HG03558 (cell line): ENCODE data around the gene UBE2E1.
"Not testable (repeated sequence)": the region's sequence is repeated elsewhere in the genome, so short reads cannot be mapped to it uniquely, and the experiment has no call there.

Experiments used
- ATAC-seq: cut with Tn5 transposase; IDR thresholded peaks from one replicate; pipeline ENCODE4 v1.9.1; 2021; ENCODE audit warnings: moderate number of reproducible peaks; ENCODE audit not compliant: unreplicated experiment; ENCODE audit errors: extremely low read depth

UBE2E1 gene

GRCh38 chr3:23837286-23837685 lies 31.5 kb downstream of the UBE2E1 start:
- ATAC-seq = no peak

- ATAC-seq = no peak
These were observed 31.9 kb downstream of the UBE2E1 start for GRCh38 chr3:23837691-23838090.

- ATAC-seq = no peak
These were observed 34.8 kb downstream of the UBE2E1 start for GRCh38 chr3:23840521-23840920.

DNA sequence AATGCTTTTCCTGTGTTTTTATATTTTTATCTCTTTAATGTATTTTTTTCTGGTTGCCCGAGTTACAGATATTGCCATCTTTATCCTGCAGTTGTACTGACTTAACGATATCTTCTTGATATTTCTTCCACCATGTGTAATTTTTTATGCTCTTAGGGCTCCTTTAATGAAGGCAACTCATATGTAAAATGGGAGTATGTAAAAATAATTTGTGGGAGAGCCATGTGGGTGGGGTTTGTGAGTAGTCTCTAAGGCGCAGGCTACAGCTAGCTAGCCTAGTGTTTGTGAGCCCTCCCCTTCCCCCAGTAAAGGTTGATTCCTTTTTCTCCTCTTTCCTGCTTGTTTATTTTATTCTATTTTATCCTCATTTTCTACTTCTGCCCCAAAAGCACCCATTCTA lies 38.1 kb downstream of the UBE2E1 start:
- no peak for ATAC-seq

DNA sequence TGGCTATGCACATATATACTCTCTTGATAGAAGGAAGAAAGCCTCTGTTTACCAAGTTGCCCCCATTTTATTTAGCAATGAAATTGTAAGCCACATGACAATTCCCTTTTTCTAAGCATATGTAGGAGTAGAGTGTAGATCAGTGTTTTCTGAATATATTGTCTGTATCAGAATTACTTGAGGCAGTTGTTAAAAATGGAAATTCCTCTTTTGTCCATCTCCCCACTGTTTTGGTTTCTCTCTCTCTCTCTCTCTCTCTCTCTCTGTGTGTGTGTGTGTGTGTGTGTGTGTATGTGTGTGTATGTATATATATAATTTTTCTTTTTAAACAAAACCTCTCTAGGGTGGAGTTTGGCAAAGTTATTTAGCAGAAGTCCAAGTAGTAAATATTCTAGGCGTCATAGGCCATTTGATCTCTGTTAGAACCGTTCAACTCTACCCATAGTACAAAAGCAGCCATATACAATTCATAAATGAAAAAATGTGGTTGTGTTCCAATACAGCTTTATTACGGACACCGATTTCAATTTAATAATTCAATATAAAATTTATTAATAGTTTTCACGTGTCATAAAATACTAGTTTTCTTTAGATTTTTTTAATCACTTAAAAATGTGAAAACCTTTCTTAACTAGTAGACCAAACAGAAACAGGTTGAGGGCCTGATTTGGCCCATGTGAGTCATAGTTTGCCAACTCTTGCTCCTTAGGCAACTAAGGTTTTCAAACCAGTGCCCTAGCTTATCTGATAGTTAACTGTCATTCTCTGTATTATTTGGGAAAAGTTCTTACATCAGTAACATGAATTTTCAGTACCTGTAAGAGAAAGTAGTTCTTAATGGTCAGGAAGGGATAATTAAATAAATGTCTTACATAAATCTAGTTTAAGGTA lies 39.8 kb downstream of the UBE2E1 start:
- ATAC-seq = no peak

DNA sequence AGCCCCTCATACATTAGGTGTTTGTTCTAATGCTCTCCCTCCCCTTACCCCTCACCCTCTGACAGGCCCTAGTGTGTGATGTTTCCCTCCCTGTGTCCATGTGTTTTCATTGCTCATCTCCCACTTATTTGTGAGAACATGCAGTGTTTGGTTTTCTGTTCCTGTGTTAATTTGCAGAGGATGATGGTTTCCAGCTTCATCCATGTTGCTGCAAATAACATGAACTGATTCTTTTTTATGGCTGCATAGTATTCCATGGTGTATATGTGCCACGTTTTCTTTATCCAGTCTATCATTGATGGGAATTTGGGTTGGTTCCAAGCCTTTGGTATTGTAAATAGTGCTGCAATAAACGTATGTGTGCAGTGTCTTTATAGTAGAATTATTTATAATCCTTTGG lies 43.7 kb downstream of the UBE2E1 start:
- ATAC-seq = not testable (repeated sequence)

GRCh38 chr3:23856286-23856685 lies 50.5 kb downstream of the UBE2E1 start:
- ATAC-seq = no peak

DNA sequence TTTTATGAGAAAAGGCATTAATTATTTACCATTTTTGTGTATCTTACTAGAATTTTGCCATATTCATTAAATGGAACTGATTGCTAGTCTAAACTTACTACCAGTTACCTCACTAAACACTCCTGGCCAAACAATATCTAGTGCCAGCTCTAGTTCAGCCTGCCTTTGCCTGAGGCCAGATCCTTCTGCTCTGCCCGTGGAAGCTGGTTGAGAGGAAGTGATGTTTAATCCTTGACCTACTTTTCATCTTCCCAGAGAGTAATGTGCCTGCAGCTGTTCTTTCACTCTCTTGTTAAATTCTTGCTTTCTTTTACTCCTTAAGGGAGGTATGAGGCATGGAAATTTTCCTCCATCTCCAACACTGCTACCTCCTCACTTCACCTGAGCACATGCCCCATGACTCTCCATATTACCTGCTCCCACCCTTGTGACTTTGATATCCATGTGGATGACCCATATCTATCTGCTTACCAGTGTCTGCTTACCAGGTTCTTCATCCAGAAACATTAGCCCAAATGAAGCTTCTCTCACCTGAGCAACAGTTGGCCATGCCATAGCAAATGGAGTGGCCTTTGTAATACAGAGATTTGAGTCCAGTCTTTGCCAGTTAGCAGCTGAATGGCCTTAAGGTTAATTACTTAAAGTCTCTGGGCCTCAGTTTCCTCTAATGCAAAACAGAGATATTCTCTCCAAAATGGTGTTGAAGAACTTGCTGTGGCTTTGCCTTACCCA lies 53.4 kb downstream of the UBE2E1 start:
- ATAC-seq = no peak

DNA sequence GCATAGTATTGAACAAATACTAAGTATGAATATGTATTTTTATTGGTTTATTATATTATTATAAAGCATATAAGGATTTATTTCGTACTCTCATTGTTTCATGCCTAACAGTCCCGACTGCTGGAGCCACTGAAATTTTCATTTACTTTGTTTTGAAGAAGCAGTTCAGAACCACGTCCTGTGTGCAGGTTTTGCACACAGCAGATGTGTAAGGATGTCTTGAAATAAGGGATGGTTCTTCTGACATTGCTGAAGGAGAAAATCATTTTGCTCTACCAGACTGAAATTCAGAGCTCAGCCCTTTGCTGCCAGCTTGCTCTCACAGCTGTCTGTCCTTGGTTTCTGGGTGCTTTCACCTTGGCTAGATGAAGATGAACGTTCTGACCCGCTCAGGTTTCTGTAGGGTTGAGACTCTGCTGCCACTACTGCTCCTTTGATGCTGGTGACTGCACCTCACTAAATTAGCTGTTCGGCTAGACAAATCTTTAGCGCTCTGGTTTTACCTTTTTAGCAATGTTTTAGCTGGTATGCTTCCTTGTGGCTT lies 54.2 kb downstream of the UBE2E1 start:
- no peak for ATAC-seq

- ATAC-seq = no peak
These were observed 55.9 kb downstream of the UBE2E1 start for GRCh38 chr3:23861689-23862088.

GRCh38 chr3:23863060-23863459 lies 57.3 kb downstream of the UBE2E1 start:
- ATAC-seq = no peak

DNA sequence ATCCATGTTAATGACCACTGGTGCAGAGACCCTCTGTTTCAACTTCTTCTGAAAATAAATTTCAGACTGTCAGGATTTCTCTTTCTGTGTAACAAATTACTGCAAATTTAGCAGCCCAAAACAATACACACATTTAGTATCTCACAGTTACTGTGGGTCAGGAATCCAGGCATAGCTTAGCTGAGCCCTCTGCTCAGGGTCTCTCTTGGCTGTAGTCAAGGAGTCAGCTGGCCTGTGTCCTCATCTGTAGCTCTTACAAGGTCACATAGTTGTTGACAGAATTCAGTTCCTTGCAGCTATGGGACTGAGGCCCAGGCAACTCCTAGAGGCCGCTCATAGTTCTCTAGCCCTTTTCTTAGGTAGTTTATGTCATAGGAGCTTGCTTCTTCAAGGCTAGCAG lies 59.2 kb downstream of the UBE2E1 start:
- no peak for ATAC-seq

DNA sequence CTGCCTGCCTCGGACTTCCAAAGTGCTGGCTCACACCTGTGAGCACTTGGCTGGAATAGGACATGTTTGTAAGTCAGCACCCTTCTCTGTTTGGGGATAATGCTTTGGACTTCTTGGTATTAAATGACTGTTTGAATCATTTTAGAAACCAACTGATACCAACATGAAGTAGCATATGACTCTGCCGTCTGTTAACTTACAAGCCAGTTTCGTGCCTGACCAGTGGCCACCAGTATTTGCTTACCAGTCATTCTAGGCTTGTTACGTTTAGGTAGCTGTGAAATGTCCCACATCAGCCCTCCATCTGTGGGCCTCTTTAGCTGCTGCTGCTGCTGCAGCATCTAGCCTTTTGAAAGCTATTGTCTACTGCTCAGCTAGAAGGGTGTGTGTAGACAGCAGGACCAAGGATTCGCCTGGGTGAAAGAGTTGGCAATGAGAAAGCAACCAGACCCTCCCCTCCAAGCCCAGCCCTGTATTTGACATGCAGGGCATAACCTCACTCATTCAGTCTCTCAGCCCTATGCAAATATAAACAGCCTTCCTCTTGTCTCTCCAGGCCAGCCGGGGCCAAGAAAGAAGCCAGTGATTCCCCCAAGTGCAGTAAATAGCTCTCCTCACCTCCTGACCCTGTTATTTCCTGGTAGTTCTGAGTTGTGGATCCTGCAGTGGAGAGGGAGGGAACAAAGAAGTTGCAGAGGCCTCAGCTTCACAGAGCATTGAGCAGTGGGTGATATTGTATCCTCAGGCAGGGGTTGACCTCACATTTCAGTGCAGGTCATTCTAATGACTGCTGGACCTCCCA lies 60.0 kb downstream of the UBE2E1 start:
- ATAC-seq = peak; percentile 73

DNA sequence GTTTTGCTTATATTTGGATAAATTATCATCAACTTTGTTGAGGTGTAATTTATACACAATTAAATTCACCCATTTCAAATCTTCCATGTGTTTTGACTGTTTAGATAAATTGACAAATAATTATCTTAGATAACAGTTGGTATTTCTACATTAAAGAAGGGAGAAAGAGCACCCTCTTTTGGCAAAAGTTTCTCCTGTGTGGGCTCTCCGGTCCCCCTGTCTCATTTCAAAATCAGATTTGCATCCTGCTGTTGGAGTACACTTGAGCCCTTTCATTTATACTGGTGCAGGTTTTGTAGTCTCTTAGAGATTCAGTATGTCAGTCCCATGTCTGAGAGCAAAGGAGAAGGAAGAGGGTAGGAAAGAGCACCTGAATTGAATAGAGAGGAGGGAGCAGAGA lies 61.6 kb downstream of the UBE2E1 start:
- no peak for ATAC-seq

DNA sequence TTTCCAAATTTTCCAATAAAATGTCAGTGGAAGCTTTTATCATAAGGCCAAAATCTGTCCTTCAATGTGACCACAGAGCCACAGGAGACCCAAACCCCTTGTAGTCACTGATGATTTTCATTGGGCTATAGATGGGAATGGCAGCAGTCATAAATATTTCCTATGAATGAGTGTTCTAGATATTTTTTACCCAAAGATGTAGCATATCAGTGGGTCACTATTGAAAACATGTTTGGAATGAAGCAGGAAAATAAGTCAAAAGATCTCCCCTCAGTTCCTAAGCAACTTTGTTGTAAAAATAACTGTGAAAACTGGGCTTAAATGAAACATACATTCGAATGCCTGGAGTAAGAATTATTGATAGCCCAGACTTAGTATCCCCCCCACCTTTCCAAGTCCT lies 62.1 kb downstream of the UBE2E1 start:
- no peak for ATAC-seq

DNA sequence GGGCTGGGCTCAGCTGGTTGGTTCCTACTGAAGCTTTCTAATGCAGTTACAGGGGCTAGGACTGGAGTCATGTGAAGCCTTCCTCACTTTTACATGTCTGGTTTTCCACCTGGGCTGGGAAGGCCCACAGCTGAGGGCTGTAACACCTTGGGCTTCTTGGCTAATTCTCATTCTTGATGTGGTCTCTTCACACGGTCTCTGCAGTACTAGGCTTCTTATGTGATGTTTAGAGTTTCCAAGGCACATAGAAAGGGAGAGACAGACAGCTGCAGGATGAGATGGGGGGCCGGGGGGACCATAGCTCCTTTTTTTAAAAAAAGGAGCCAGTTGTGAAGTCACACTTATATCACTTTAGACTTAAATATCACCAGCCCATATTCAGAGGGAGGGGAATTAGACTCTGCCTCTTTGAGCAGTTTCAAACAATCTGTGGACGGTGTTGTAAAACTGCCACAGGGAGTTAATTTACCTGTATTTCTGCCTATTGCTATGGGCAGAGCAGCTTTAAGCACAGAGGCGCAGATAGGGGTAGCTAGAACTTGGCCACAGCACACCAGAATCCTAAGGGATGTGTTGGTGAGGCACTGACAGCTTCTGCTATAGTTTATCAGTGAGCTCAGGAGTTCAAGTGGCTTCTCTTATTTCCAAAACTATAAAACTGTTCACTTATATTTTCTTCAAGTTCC lies 64.4 kb downstream of the UBE2E1 start:
- ATAC-seq = no peak

DNA sequence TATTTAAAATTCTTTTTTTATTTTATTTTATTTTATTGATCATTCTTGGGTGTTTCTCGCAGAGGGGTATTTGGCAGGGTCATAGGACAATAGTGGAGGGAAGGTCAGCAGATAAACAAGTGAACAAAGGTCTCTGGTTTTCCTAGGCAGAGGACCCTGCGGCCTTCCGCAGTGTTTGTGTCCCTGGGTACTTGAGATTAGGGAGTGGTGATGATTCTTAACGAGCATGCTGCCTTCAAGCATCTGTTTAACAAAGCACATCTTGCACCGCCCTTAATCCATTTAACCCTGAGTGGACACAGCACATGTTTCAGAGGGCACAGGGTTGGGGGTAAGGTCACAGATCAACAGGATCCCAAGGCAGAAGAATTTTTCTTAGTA lies 64.9 kb downstream of the UBE2E1 start:
- not testable (repeated sequence) for ATAC-seq

- ATAC-seq = not testable (repeated sequence)
These were observed 65.6 kb downstream of the UBE2E1 start for GRCh38 chr3:23871361-23871760.

- no peak for ATAC-seq
These were observed 66.6 kb downstream of the UBE2E1 start for GRCh38 chr3:23872330-23872729.

GRCh38 chr3:23873941-23874340 lies 68.2 kb downstream of the UBE2E1 start:
- ATAC-seq = no peak
